Esophagus muscularis mucosa (tissue), 4 donors: Measurements from ENCODE around the gene BUB1. TPM values are rescaled to one million over a fixed set of nuclear protein-coding genes. Genes with fewer than 3 reads are reported as not detected.

ENCODE experiments used
- DNase-seq: peaks from one replicate; pipeline ENCODE4 v3.0.0-alpha.2; 2017; ENCODE audit errors: extremely low spot score
- H3K27ac ChIP-seq, 4 donors: fragments of 200-600 bp; sonication (generic); replicated peaks in 1 of 4; 1 replicate in 3 of 4; 2 replicates in 1 of 4; pipeline ENCODE4 v1.5.1; 2016 to 2019; ENCODE audit warnings: mild to moderate bottlenecking in 1 of 4
- H3K27me3 ChIP-seq, 4 donors: fragments of 200-600 bp; sonication (generic); one replicate each; pipeline versions ENCODE4 v1.5.1 to v1.6.0; 2016 to 2019
- H3K36me3 ChIP-seq, 4 donors: fragments of 200-600 bp; sonication (generic); one replicate each; pipeline ENCODE4 v1.5.1; 2016 to 2019
- H3K4me1 ChIP-seq, 4 donors: fragments of 200-600 bp; sonication (generic); one replicate each; pipeline ENCODE4 v1.5.1; 2016 to 2019
- H3K4me3 ChIP-seq, 4 donors: fragments of 200-600 bp; sonication (generic); 1 replicate in 2 of 4; 2 replicates in 2 of 4; pipeline ENCODE4 v1.5.1; 2016 to 2019; ENCODE audit warnings: mild to moderate bottlenecking in 4 of 4, moderate library complexity in 1 of 4
- H3K9me3 ChIP-seq, 4 donors: fragments of 200-600 bp; sonication (generic); 1 replicate in 3 of 4; 2 replicates in 1 of 4; pipeline ENCODE4 v1.5.1; 2016 to 2019
- EP300 ChIP-seq: sonication (generic); formaldehyde crosslinking; IDR thresholded peaks from one replicate; pipeline ENCODE4 v1.6.1; 2017; ENCODE audit warnings: antibody characterized with exemption
- POLR2A ChIP-seq: fragments of 450-650 bp; IDR thresholded peaks from one replicate; pipeline ENCODE4 v1.6.1; 2017; ENCODE audit warnings: antibody characterized with exemption, moderate library complexity, mild to moderate bottlenecking, low read depth
- POLR2AphosphoS5 ChIP-seq, 2 donors: sonication (generic); formaldehyde crosslinking; IDR thresholded peaks; one replicate each; pipeline ENCODE4 v1.6.1; 2017; ENCODE audit warnings: antibody characterized with exemption in 2 of 2
- WGBS: methylation state at CpG from one replicate; pipeline ENCODE4 v1.1.5; 2018; 5-methylcytosine and 5-hydroxymethylcytosine counted together
- intact Hi-C: fragments of 100-400 bp; cut with DNase I; formaldehyde crosslinking; loops from one replicate; pipeline ENCODE4 v1.15.1; 2023
- total RNA-seq, 4 donors: library from RNA; depleted of rRNA; stranded (reverse); fragments of >200 nt; gene quantifications; one replicate each; pipeline versions ENCODE4 v1.1.0 to v1.2.1, GENCODE V29; 2016
- TF ChIP-seq, protein P1 (sequence below), 3 experiments: fragments of 200-600 bp in 2 of 3; fragments of 450-650 bp in 1 of 3; sonication (generic) in 2 of 3; IDR thresholded peaks; one replicate each; pipeline ENCODE4 v1.5.1; 2017 to 2019; ENCODE audit warnings: antibody characterized with exemption in 3 of 3, mild to moderate bottlenecking in 2 of 3, moderate library complexity in 1 of 3

BUB1 gene
- total RNA-seq, 4 donors from 2014 or later, result 0.80 to 1.8 (median 1.1) TPM; not detected in 1

DNA sequence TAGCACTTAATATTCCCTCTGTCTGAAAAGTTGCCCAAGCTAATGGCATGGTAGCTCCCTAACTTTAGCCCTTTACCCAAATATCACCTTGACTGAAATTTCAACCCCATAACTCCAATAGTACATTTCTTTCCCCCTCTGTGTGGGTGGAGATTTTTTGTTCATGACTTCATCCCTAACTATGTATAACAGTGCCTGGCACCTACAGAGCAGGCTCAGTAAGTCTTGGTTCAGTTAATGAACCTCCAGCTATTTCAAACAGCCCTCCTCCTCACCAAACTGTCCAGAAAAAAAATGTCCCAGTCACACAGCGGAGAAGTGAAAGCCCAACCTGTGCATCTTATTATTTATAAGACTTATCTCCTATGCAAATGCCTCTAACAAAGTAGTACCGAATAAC lies 18.6 kb downstream of the BUB1 start:
- intact Hi-C loops, result no loop called here
- H3K9me3 ChIP-seq, result no peaks in the 10 kb centered on the region
- H3K27me3 ChIP-seq, result no peaks in the 10 kb centered on the region
- no peak for DNase-seq
- no peak overlapping the region for H3K4me3 ChIP-seq
- TF ChIP-seq POLR2AphosphoS5 (IDR thresholded peaks at IDR 0.05), result no peak
- TF ChIP-seq, protein P1, sequence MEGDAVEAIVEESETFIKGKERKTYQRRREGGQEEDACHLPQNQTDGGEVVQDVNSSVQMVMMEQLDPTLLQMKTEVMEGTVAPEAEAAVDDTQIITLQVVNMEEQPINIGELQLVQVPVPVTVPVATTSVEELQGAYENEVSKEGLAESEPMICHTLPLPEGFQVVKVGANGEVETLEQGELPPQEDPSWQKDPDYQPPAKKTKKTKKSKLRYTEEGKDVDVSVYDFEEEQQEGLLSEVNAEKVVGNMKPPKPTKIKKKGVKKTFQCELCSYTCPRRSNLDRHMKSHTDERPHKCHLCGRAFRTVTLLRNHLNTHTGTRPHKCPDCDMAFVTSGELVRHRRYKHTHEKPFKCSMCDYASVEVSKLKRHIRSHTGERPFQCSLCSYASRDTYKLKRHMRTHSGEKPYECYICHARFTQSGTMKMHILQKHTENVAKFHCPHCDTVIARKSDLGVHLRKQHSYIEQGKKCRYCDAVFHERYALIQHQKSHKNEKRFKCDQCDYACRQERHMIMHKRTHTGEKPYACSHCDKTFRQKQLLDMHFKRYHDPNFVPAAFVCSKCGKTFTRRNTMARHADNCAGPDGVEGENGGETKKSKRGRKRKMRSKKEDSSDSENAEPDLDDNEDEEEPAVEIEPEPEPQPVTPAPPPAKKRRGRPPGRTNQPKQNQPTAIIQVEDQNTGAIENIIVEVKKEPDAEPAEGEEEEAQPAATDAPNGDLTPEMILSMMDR (IDR thresholded peaks at IDR 0.05), result no peak
- TF ChIP-seq POLR2A, result no peak
- no peak for TF ChIP-seq EP300
- H3K27ac ChIP-seq, result no peak overlapping the region
- WGBS, result 95% methylated on average over 2 of the region's 2 CpGs
- no peaks in the 10 kb centered on the region for H3K36me3 ChIP-seq
- H3K4me1 ChIP-seq, result no peaks in the 10 kb centered on the region

DNA sequence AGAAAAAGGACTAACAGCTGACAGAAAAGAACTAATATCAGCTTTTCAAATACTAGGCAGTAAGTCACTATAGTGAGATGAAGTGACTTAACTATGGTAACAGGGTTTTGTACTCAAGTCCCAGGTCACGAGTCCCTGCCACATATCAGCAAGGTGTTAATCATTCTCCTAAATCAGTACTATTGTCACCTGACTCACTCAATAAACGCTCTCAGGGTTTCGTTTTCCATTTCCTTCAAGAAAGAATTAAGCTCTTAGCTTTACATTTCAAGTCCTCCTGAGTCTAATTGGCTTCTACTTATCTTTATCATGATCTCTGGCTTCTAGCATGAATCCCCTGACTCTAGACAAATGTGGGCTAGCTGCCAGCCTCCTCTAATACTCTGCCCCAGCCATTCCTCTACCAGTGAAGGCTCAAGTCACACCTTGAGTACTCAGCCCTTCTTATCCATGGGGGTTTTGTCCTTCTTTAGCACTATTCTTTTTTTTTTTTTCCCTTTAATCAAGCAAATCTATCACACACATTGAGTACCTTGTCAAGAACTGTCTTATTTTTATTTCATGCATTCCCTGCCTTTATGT lies 20.0 kb downstream of the BUB1 start:
- WGBS, result 80% methylated on average over 3 of the region's 3 CpGs

DNA sequence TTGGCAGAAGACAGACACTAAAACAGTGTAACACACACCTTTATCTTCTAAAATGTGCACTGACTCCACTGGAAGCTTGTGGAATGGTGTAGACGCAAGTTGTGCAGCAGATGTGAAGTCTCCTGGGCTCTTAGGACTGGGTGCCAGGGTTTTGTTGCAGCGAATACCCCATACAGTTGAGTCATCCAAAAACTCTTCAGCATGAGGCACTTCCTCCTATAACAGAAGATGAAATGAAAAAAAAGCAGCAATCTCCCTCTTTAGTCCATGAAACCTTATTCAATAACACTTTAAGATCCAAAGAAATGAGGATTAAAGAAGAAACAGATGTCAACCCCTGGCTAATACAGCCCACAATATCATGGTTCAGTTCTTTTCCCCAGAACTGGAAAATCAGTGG lies 22.2 kb downstream of the BUB1 start:
- H3K9me3 ChIP-seq, result no peaks in the 10 kb centered on the region
- intact Hi-C loops, result no loop called here
- H3K27ac ChIP-seq, result no peak overlapping the region
- H3K4me1 ChIP-seq, result no peaks in the 10 kb centered on the region
- no peaks in the 10 kb centered on the region for H3K36me3 ChIP-seq
- H3K4me3 ChIP-seq, result no peak overlapping the region
- H3K27me3 ChIP-seq, result no peaks in the 10 kb centered on the region
- 83% methylated on average over 2 of the region's 2 CpGs for WGBS
- no peak for TF ChIP-seq EP300
- no peak for DNase-seq

More for the DNA sequence above, 20.0 kb downstream of the BUB1 start:
- DNase-seq, result no peak
- Histone ChIP-seq H3K27ac (no peak overlapping the region), H3K4me1 (no peaks in the 10 kb centered on the region), H3K36me3 (no peaks in the 10 kb centered on the region), H3K27me3 (no peaks in the 10 kb centered on the region), H3K4me3 (no peak overlapping the region), H3K9me3 (no peaks in the 10 kb centered on the region)
- intact Hi-C loops, result no loop called here
- TF ChIP-seq, protein P1 (IDR thresholded peaks at IDR 0.05), result no peak
- TF ChIP-seq EP300 (no peak), POLR2A (no peak), POLR2AphosphoS5 (IDR thresholded peaks at IDR 0.05) (no peak)

DNA sequence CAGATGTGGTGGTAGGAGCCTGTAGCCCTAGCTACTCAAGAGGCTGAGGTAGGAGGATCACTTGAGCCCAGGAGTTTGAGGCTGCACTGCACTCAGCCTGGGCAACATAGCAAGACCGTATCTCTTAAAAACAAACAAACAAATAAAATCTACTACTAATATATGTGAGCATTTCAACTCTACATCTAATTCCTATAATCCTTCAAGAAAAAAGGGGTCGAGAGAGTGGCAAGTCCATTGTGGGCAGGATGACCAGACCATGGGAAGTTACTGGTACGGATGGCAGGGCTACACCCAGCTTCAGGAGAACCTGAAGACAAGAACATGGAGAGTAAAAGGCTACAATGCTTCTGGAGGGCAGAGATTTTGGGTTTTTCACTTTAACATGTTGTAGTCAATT lies 24.0 kb downstream of the BUB1 start:
- H3K4me3 ChIP-seq, result no peak overlapping the region
- intact Hi-C loops, result no loop called here
- DNase-seq, result no peak
- no peaks in the 10 kb centered on the region for H3K9me3 ChIP-seq
- TF ChIP-seq, protein P1 (IDR thresholded peaks at IDR 0.05), result no peak
- TF ChIP-seq POLR2AphosphoS5 (IDR thresholded peaks at IDR 0.05) (no peak), EP300 (no peak), POLR2A (no peak)
- no peaks in the 10 kb centered on the region for H3K36me3 ChIP-seq
- no peaks in the 10 kb centered on the region for H3K4me1 ChIP-seq
- 89% methylated on average over 3 of the region's 3 CpGs for WGBS
- no peaks in the 10 kb centered on the region for H3K27me3 ChIP-seq
- H3K27ac ChIP-seq, result no peak overlapping the region

DNA sequence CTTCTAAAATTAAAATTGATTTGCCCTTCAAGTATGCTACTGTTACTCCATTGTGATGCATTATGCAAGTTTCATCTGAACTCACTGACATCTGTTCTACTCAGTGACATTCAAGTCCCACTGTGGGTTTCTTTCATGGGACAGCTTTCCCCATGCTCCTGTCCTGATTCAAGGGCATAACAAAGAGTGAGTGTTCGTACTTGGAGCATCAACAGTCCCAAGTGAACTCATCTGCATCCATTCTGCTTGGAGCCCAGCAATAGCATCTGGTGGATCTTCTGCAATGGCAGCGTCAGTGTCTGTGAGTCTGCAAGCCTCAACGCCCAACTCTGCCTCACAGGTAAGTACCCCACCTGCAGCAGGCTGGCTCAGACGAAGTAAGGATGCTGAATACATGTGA lies 27.5 kb downstream of the BUB1 start:
- no peak for DNase-seq
- H3K27ac ChIP-seq, result no peak overlapping the region
- no peaks in the 10 kb centered on the region for H3K9me3 ChIP-seq
- no peak overlapping the region for H3K4me3 ChIP-seq
- 100% methylated on average over 4 of the region's 4 CpGs for WGBS
- no peak for TF ChIP-seq POLR2A
- no peak for TF ChIP-seq POLR2AphosphoS5 (IDR thresholded peaks at IDR 0.05)
- no peak for TF ChIP-seq EP300
- TF ChIP-seq, protein P1 (IDR thresholded peaks at IDR 0.05), result no peak
- intact Hi-C loops, result no loop called here
- no peaks in the 10 kb centered on the region for H3K27me3 ChIP-seq
- H3K36me3 ChIP-seq, result no peaks in the 10 kb centered on the region
- no peaks in the 10 kb centered on the region for H3K4me1 ChIP-seq
